ENCODE data around the gene PACRG. TPM values are rescaled to one million over a fixed set of nuclear protein-coding genes. Genes with fewer than 3 reads are reported as not detected.

The PACRG gene
- polyA plus RNA-seq, 3 donors: not detected

DNA sequence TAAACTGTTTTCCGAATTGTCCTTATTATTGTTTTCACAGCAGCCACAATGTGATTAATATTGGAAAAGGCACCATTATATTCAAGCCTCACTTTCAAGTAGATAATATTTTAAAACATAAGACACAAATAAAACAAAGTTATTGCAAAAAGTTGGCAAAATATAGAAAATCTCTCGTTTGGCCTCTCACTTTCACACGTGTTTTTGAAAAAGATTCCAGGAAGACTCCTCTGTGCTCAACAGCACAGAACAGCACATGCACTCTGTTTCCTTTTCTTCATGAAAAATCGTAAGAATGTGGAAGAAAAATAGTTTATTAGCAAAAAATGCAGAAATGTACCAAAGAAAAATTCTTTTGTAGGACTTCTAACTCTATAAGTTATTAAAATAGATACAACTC lies 46.9 kb upstream of the PACRG start:
- Histone ChIP-seq H3K4me3 (replicated peaks in 1 of 3; ENCODE audit: low read depth in 2 of 3, low read length in 3 of 3) (no peak overlapping the region), H3K27me3 (ENCODE audit: control insufficient read depth in 2 of 2, insufficient read depth in 2 of 2, low read length in 2 of 2) (no peaks in the 10 kb centered on the region), H3K27ac (ENCODE audit: low read depth in 1 of 2, low read length in 2 of 2) (no peak overlapping the region), H3K79me2 (ENCODE audit: insufficient read depth, low read length) (no peaks in the 10 kb centered on the region), H3K9ac (ENCODE audit: insufficient read depth, low read length, poor library complexity, severe bottlenecking) (no peak overlapping the region), H3K36me3 (replicated peaks in 1 of 2; ENCODE audit: control insufficient read depth in 1 of 2, insufficient read depth in 2 of 2, low read length in 2 of 2) (no peaks in the 10 kb centered on the region), H3K4me1 (ENCODE audit: control insufficient read depth in 1 of 2, insufficient read depth in 2 of 2, low read length in 2 of 2) (no peaks in the 10 kb centered on the region), H2AFZ (ENCODE audit: insufficient read depth, low read depth, low read length, poor library complexity, severe bottlenecking) (no peak overlapping the region), H3K9me3 (replicated peaks in 1 of 2; ENCODE audit: control insufficient read depth in 1 of 2, insufficient read depth in 1 of 2, low read length in 2 of 2) (no peaks in the 10 kb centered on the region), H3K4me2 (replicated peaks; ENCODE audit: extremely low read depth, low read length, poor library complexity, severe bottlenecking) (no peak overlapping the region), H4K20me1 (ENCODE audit: insufficient read depth, low read length) (no peaks in the 10 kb centered on the region)
- DNase-seq: no peak
- Mint-ChIP-seq H3K36me3 (no peaks in the 10 kb centered on the region), H3K27ac (no peak overlapping the region), H3K9me3 (peaks cover 0 to 2% (median 0%) of the 10 kb centered on the region in 7 donors), H3K4me3 (no peak overlapping the region), H3K4me1 (no peaks in the 10 kb centered on the region), H3K27me3 (ENCODE audit: low read depth in 3 of 3) (no peaks in the 10 kb centered on the region)
- no CpG with 5 or more reads among the region's 4 CpGs for WGBS (ENCODE audit: insufficient coverage)
- TF ChIP-seq, protein P1, sequence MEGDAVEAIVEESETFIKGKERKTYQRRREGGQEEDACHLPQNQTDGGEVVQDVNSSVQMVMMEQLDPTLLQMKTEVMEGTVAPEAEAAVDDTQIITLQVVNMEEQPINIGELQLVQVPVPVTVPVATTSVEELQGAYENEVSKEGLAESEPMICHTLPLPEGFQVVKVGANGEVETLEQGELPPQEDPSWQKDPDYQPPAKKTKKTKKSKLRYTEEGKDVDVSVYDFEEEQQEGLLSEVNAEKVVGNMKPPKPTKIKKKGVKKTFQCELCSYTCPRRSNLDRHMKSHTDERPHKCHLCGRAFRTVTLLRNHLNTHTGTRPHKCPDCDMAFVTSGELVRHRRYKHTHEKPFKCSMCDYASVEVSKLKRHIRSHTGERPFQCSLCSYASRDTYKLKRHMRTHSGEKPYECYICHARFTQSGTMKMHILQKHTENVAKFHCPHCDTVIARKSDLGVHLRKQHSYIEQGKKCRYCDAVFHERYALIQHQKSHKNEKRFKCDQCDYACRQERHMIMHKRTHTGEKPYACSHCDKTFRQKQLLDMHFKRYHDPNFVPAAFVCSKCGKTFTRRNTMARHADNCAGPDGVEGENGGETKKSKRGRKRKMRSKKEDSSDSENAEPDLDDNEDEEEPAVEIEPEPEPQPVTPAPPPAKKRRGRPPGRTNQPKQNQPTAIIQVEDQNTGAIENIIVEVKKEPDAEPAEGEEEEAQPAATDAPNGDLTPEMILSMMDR (IDR thresholded peaks at IDR 0.05): no peak
- intact Hi-C loops (cut with micrococcal nuclease): no loop called here

DNA sequence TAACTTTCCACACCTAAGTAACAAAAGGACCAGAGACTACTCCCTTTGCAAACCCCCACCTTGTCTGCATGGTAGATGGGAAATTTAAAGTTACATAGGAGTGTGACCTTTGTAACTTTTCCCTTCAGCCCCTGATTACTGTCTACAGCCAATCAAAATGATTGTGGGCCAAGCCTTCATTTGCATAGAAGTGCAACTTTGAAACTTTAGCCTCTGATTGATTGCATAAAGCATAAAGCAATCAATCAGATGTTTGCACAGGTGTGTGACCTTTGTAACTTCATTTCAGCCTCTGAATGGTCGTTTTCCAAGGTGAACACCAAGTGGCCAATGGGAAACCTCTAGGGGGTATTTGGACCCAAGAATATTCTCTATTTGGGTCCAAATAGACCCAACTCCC lies 46.3 kb upstream of the PACRG start:
- Mint-ChIP-seq H3K27me3 (ENCODE audit: low read depth in 3 of 3) (peaks cover 0 to 2% (median 0%) of the 10 kb centered on the region in 3 donors), H3K9me3 (peaks cover 0 to 2% (median 0%) of the 10 kb centered on the region in 7 donors), H3K36me3 (no peaks in the 10 kb centered on the region), H3K4me3 (no peak overlapping the region), H3K4me1 (no peaks in the 10 kb centered on the region), H3K27ac (no peak overlapping the region)
- intact Hi-C loops (cut with micrococcal nuclease): no loop called here
- WGBS (ENCODE audit: insufficient coverage): 71% methylated on average over 1 of the region's 1 CpG
- no peak overlapping the region for H3K4me3 ChIP-seq (replicated peaks in 1 of 3; ENCODE audit: low read depth in 2 of 3, low read length in 3 of 3)
- H3K4me1 ChIP-seq (ENCODE audit: control insufficient read depth in 1 of 2, insufficient read depth in 2 of 2, low read length in 2 of 2): no peaks in the 10 kb centered on the region
- H3K27me3 ChIP-seq (ENCODE audit: control insufficient read depth in 2 of 2, insufficient read depth in 2 of 2, low read length in 2 of 2): no peaks in the 10 kb centered on the region
- H3K36me3 ChIP-seq (replicated peaks in 1 of 2; ENCODE audit: control insufficient read depth in 1 of 2, insufficient read depth in 2 of 2, low read length in 2 of 2): no peaks in the 10 kb centered on the region
- no peaks in the 10 kb centered on the region for H4K20me1 ChIP-seq (ENCODE audit: insufficient read depth, low read length)
- H3K9me3 ChIP-seq (replicated peaks in 1 of 2; ENCODE audit: control insufficient read depth in 1 of 2, insufficient read depth in 1 of 2, low read length in 2 of 2): no peaks in the 10 kb centered on the region
- H2AFZ ChIP-seq (ENCODE audit: insufficient read depth, low read depth, low read length, poor library complexity, severe bottlenecking): no peak overlapping the region
- TF ChIP-seq, protein P1 (IDR thresholded peaks at IDR 0.05): no peak
- H3K79me2 ChIP-seq (ENCODE audit: insufficient read depth, low read length): no peaks in the 10 kb centered on the region
- no peak overlapping the region for H3K4me2 ChIP-seq (replicated peaks; ENCODE audit: extremely low read depth, low read length, poor library complexity, severe bottlenecking)
- no peak overlapping the region for H3K27ac ChIP-seq (ENCODE audit: low read depth in 1 of 2, low read length in 2 of 2)
- H3K9ac ChIP-seq (ENCODE audit: insufficient read depth, low read length, poor library complexity, severe bottlenecking): no peak overlapping the region
- DNase-seq: no peak
